H9 (cell line): Measurements from ENCODE around the gene GPC3. TPM values are rescaled to one million over a fixed set of nuclear protein-coding genes. Genes with fewer than 3 reads are reported as not detected.

Experiments
- DNase-seq: peaks from one replicate; pipeline ENCODE4 v3.0.0-alpha.2; 2017
- H2AFZ ChIP-seq: one replicate; pipeline ENCODE4 v1.6.1; 2013; ENCODE audit warnings: mild to moderate bottlenecking, low read length, control low read depth, moderate library complexity
- H2AK5ac ChIP-seq: 2 replicates; pipeline ENCODE4 v1.6.1; 2013; ENCODE audit warnings: low read length, control low read depth, mixed read lengths; ENCODE audit not compliant: insufficient read length
- H2BK120ac ChIP-seq: one replicate; pipeline ENCODE4 v1.6.1; 2013; ENCODE audit warnings: low read depth, mild to moderate bottlenecking, low read length, control low read depth, inconsistent platforms; ENCODE audit not compliant: poor library complexity, severe bottlenecking
- H2BK12ac ChIP-seq: 2 replicates; pipeline ENCODE4 v1.6.1; 2013; ENCODE audit warnings: low read length, control low read depth, mixed read lengths, low read depth; ENCODE audit not compliant: insufficient read length
- H2BK15ac ChIP-seq: 2 replicates; pipeline ENCODE4 v1.6.1; 2013; ENCODE audit warnings: low read depth, low read length, control low read depth
- H2BK20ac ChIP-seq: one replicate; pipeline ENCODE4 v1.6.1; 2013; ENCODE audit warnings: low read depth, mild to moderate bottlenecking, low read length, control low read depth, inconsistent platforms; ENCODE audit not compliant: poor library complexity, severe bottlenecking
- H2BK5ac ChIP-seq: 2 replicates; pipeline ENCODE4 v1.6.1; 2013; ENCODE audit warnings: low read length, control low read depth, mixed read lengths; ENCODE audit not compliant: insufficient read length
- H3K14ac ChIP-seq: 2 replicates; pipeline ENCODE4 v1.6.1; 2013; ENCODE audit warnings: low read length, control low read depth; ENCODE audit not compliant: insufficient read depth
- H3K18ac ChIP-seq: 2 replicates; pipeline ENCODE4 v1.6.1; 2013; ENCODE audit warnings: low read depth, mild to moderate bottlenecking, mixed read lengths, low read length, control low read depth; ENCODE audit not compliant: insufficient read length
- H3K23ac ChIP-seq: 2 replicates; pipeline ENCODE4 v1.6.1; 2013; ENCODE audit warnings: low read length, control low read depth, mixed read lengths, low read depth; ENCODE audit not compliant: insufficient read length
- H3K23me2 ChIP-seq: 2 replicates; pipeline ENCODE4 v1.6.1; 2013; ENCODE audit warnings: low read depth, mild to moderate bottlenecking, mixed read lengths, low read length, control low read depth; ENCODE audit not compliant: insufficient read length, poor library complexity, severe bottlenecking
- H3K27ac ChIP-seq: 2 replicates; pipeline ENCODE4 v1.5.1; 2013; ENCODE audit warnings: low read length, control low read depth, mixed read lengths, low read depth; ENCODE audit not compliant: insufficient read length
- H3K27me3 ChIP-seq: 2 replicates; pipeline ENCODE4 v1.6.1; 2013; ENCODE audit warnings: low read length, control low read depth, inconsistent platforms; ENCODE audit not compliant: insufficient read depth
- H3K4ac ChIP-seq: 2 replicates; pipeline ENCODE4 v1.6.1; 2013; ENCODE audit warnings: low read depth, mild to moderate bottlenecking, control low read depth, inconsistent platforms, low read length, moderate library complexity
- H3K4me1 ChIP-seq: 2 replicates; pipeline ENCODE4 v1.6.1; 2013; ENCODE audit warnings: low read length, control low read depth, inconsistent platforms; ENCODE audit not compliant: insufficient read depth
- H3K4me2 ChIP-seq: 2 replicates; pipeline ENCODE4 v1.6.1; 2013; ENCODE audit warnings: low read length, control low read depth, mixed read lengths; ENCODE audit not compliant: insufficient read length, insufficient read depth
- H3K56ac ChIP-seq: 2 replicates; pipeline ENCODE4 v1.6.1; 2013; ENCODE audit warnings: low read depth, mild to moderate bottlenecking, mixed read lengths, low read length, control low read depth; ENCODE audit not compliant: insufficient read length
- H3K79me1 ChIP-seq: 2 replicates; pipeline ENCODE4 v1.6.1; 2013; ENCODE audit warnings: low read depth, mild to moderate bottlenecking, moderate library complexity, low read length, control low read depth, inconsistent platforms; ENCODE audit not compliant: insufficient read depth, poor library complexity, severe bottlenecking
- H3K79me2 ChIP-seq: 2 replicates; pipeline ENCODE4 v1.6.1; 2013; ENCODE audit warnings: low read length, control low read depth, inconsistent platforms; ENCODE audit not compliant: insufficient read depth
- H3K9ac ChIP-seq: 2 replicates; pipeline ENCODE4 v1.6.1; 2013; ENCODE audit warnings: low read length, control low read depth, mixed read lengths; ENCODE audit not compliant: insufficient read length; ENCODE audit errors: extremely low read depth
- H3K9me3 ChIP-seq: one replicate; pipeline ENCODE4 v1.6.1; 2013; ENCODE audit warnings: low read depth, low read length, inconsistent platforms; ENCODE audit not compliant: control insufficient read depth
- H3T11ph ChIP-seq: one replicate; pipeline ENCODE4 v1.6.1; 2013; ENCODE audit warnings: mild to moderate bottlenecking, low read length, control low read depth, inconsistent platforms
- H4K20me1 ChIP-seq: one replicate; pipeline ENCODE4 v1.6.1; 2013; ENCODE audit not compliant: control insufficient read depth, insufficient read length, insufficient read depth
- H4K5ac ChIP-seq: 2 replicates; pipeline ENCODE4 v1.6.1; 2013; ENCODE audit warnings: low read depth, mild to moderate bottlenecking, mixed read lengths, low read length, control low read depth; ENCODE audit not compliant: insufficient read length
- H4K8ac ChIP-seq: replicated peaks from 2 replicates; pipeline ENCODE4 v1.6.1; 2013; ENCODE audit warnings: low read length, control low read depth, mixed read lengths, low read depth; ENCODE audit not compliant: insufficient read length
- H4K91ac ChIP-seq: 2 replicates; pipeline ENCODE4 v1.6.1; 2013; ENCODE audit warnings: low read depth, mild to moderate bottlenecking, moderate library complexity, mixed read lengths, low read length, control low read depth; ENCODE audit not compliant: insufficient read length
- H3K27ac Mint-ChIP-seq, 3 experiments: 2 replicates in 2 of 3; 3 replicates in 1 of 3; pipeline ENCODE4 v1.8.0; 2020 to 2021; ENCODE audit warnings: mixed read lengths in 3 of 3, mild to moderate bottlenecking in 1 of 3, moderate library complexity in 1 of 3
- H3K27me3 Mint-ChIP-seq: 2 replicates; pipeline ENCODE4 v1.8.0; 2021; ENCODE audit warnings: low read depth, mild to moderate bottlenecking, moderate library complexity, mixed read lengths
- H3K36me3 Mint-ChIP-seq, 3 experiments: 2 replicates in 2 of 3; 3 replicates in 1 of 3; pipeline ENCODE4 v1.8.0; 2020 to 2021; ENCODE audit warnings: low read depth in 3 of 3, mixed read lengths in 3 of 3; ENCODE audit not compliant: insufficient read depth in 1 of 3
- H3K4me1 Mint-ChIP-seq, 2 experiments: 2 replicates each; pipeline ENCODE4 v1.8.0; 2020; ENCODE audit warnings: mixed read lengths in 2 of 2
- H3K4me3 Mint-ChIP-seq, 2 experiments: 2 replicates in 1 of 2; 3 replicates in 1 of 2; pipeline ENCODE4 v1.8.0; 2020 to 2021; ENCODE audit warnings: mild to moderate bottlenecking in 2 of 2, mixed read lengths in 2 of 2, moderate library complexity in 1 of 2
- H3K9me3 Mint-ChIP-seq, 2 experiments: 2 replicates in 1 of 2; 3 replicates in 1 of 2; pipeline ENCODE4 v1.8.0; 2020; ENCODE audit warnings: mild to moderate bottlenecking in 2 of 2, mixed read lengths in 2 of 2, moderate library complexity in 1 of 2
- WGBS: extraction: QIAGEN DNeasy Blood & Tissue Kit; methylation state at CpG from one replicate; pipeline ENCODE4 v1.1.7; 2013; ENCODE audit warnings: missing lambda C conversion rate, low lambda C conversion rate, mixed read lengths; ENCODE audit not compliant: insufficient read length; ENCODE audit errors: extremely low coverage; 5-methylcytosine and 5-hydroxymethylcytosine counted together
- total RNA-seq: library from RNA; stranded (reverse); gene quantifications from 2 replicates; pipeline ENCODE4 v1.2.1, GENCODE V29; 2021
- TF ChIP-seq, protein P1 (sequence below): fragments of 200-600 bp; sonication (generic); conservative IDR thresholded peaks from 3 replicates; pipeline ENCODE4 v1.8.0; 2021; ENCODE audit warnings: antibody characterized with exemption, mild to moderate bottlenecking

Gene GPC3
- total RNA-seq, 1 experiment from 2014 or later, result 108 TPM

DNA sequence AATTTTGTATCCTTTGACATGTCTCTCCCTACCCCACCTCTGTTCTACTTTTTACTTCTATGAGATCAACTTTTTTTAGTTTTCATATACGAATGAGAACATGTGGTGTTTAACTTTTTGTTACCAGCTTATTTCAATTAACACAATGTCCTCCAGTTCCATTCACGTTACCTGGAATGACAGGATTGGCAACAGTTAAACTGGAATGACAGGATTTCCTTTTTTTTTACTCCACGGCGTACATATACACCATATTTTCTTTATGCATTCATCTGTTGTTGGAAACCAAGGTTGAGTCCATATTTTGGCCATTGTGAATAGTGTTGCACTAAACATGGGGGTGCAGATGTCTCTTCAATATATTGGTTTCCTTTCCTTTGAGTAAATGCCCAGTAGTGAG, 398.3 kb downstream of the GPC3 start:
- Mint-ChIP-seq H3K27ac (no peak overlapping the region; a peak in 1 of 7 replicates), H3K4me3 (no peak overlapping the region), H3K9me3 (no peaks in the 10 kb centered on the region), H3K27me3 (no peaks in the 10 kb centered on the region), H3K36me3 (peaks cover 0 to 14% (median 2%) of the 10 kb centered on the region in 3 experiments; a peak in 4 of 7 replicates), H3K4me1 (peaks cover 23 to 31% of the 10 kb centered on the region in 2 experiments)
- Histone ChIP-seq H3K18ac (no peak overlapping the region), H3K79me2 (no peaks in the 10 kb centered on the region), H2BK12ac (no peak overlapping the region), H3K9me3 (no peaks in the 10 kb centered on the region), H4K8ac (no peak overlapping the region), H3T11ph (no peak overlapping the region), H3K4me1 (peaks cover 3% of the 10 kb centered on the region), H2BK120ac (no peak overlapping the region), H3K9ac (no peak overlapping the region), H2BK5ac (no peak overlapping the region), H2AK5ac (no peak overlapping the region), H4K5ac (no peak overlapping the region), H3K23ac (no peak overlapping the region), H2AFZ (no peak overlapping the region), H4K20me1 (no peaks in the 10 kb centered on the region), H3K56ac (no peak overlapping the region), H3K23me2 (no peaks in the 10 kb centered on the region), H4K91ac (no peak overlapping the region), H3K27ac (no peak overlapping the region), H3K79me1 (no peaks in the 10 kb centered on the region), H3K4ac (no peak overlapping the region), H2BK15ac (no peak overlapping the region), H3K27me3 (no peaks in the 10 kb centered on the region), H2BK20ac (no peak overlapping the region), H3K4me2 (no peak overlapping the region), H3K14ac (no peak overlapping the region)
- WGBS, result no CpG with 5 or more reads among the region's 4 CpGs
- TF ChIP-seq, protein P1, sequence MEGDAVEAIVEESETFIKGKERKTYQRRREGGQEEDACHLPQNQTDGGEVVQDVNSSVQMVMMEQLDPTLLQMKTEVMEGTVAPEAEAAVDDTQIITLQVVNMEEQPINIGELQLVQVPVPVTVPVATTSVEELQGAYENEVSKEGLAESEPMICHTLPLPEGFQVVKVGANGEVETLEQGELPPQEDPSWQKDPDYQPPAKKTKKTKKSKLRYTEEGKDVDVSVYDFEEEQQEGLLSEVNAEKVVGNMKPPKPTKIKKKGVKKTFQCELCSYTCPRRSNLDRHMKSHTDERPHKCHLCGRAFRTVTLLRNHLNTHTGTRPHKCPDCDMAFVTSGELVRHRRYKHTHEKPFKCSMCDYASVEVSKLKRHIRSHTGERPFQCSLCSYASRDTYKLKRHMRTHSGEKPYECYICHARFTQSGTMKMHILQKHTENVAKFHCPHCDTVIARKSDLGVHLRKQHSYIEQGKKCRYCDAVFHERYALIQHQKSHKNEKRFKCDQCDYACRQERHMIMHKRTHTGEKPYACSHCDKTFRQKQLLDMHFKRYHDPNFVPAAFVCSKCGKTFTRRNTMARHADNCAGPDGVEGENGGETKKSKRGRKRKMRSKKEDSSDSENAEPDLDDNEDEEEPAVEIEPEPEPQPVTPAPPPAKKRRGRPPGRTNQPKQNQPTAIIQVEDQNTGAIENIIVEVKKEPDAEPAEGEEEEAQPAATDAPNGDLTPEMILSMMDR, result no peak
- DNase-seq, result no peak
